Measurements from ENCODE around the gene SLC10A3.

DNA sequence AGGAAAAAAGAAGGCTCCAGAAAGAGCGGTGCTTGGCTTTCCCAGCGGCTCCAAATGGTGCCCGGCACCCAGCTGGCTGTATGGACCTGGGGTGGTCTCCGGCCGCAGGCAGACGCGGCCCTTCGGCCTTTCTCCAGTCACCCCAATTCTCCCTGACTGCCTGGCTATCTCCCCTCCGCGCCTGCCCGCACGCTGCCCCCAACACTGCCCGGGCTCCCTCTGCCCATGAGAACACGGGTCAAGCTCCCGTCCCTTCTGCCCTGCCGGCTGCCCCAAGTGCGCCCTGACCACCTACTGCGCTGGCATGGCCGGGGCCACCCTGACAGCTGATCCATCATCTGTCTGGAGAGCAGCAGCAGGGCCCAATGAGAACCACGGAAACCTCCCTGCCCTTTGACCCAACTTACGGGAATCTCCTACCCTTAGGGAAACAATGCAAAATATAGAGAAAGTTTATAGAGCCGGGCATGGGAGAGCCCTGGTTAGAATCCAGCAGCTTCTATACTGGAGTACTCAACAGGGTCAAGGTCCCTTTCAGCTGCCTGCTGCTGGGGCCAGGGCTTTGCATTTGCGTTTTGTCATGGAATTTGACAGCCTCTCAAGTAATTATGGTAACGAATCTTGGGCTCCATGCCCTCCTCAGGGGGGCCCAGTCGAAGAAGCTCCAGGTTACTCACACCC lies 26.8 kb upstream of the SLC10A3 start:
- no peak for TF ChIP-seq POLR2A (IDR thresholded peaks at IDR 0.05)
- TF ChIP-seq, protein P1, sequence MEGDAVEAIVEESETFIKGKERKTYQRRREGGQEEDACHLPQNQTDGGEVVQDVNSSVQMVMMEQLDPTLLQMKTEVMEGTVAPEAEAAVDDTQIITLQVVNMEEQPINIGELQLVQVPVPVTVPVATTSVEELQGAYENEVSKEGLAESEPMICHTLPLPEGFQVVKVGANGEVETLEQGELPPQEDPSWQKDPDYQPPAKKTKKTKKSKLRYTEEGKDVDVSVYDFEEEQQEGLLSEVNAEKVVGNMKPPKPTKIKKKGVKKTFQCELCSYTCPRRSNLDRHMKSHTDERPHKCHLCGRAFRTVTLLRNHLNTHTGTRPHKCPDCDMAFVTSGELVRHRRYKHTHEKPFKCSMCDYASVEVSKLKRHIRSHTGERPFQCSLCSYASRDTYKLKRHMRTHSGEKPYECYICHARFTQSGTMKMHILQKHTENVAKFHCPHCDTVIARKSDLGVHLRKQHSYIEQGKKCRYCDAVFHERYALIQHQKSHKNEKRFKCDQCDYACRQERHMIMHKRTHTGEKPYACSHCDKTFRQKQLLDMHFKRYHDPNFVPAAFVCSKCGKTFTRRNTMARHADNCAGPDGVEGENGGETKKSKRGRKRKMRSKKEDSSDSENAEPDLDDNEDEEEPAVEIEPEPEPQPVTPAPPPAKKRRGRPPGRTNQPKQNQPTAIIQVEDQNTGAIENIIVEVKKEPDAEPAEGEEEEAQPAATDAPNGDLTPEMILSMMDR (IDR thresholded peaks at IDR 0.05) = no peak

Data from testis (tissue), 2 donors.